Right lobe of liver (tissue), 4 donors: ENCODE data around the gene XPR1.

Source experiments
- POLR2A ChIP-seq: fragments of 450-650 bp; IDR thresholded peaks from one replicate; pipeline ENCODE4 v1.6.1; 2017; ENCODE audit warnings: antibody characterized with exemption, mild to moderate bottlenecking
- TF ChIP-seq, protein P1 (sequence below), 4 donors: fragments of 200-600 bp in 3 of 4; fragments of 450-650 bp in 1 of 4; IDR thresholded peaks; one replicate each; pipeline versions ENCODE4 v1.5.1 to v1.8.0; 2016 to 2022; ENCODE audit warnings: antibody characterized with exemption in 4 of 4, mild to moderate bottlenecking in 2 of 4
- donor health status: DM: no; HTN: no; CAD: no.
- donor health status: DM: no; HTN: no; CAD: no.
- donor health status: DM: no; HTN: yes; CAD: no.

GRCh38 chr1:180765151-180765550 lies 133.3 kb downstream of the XPR1 start:
- TF ChIP-seq, protein P1, sequence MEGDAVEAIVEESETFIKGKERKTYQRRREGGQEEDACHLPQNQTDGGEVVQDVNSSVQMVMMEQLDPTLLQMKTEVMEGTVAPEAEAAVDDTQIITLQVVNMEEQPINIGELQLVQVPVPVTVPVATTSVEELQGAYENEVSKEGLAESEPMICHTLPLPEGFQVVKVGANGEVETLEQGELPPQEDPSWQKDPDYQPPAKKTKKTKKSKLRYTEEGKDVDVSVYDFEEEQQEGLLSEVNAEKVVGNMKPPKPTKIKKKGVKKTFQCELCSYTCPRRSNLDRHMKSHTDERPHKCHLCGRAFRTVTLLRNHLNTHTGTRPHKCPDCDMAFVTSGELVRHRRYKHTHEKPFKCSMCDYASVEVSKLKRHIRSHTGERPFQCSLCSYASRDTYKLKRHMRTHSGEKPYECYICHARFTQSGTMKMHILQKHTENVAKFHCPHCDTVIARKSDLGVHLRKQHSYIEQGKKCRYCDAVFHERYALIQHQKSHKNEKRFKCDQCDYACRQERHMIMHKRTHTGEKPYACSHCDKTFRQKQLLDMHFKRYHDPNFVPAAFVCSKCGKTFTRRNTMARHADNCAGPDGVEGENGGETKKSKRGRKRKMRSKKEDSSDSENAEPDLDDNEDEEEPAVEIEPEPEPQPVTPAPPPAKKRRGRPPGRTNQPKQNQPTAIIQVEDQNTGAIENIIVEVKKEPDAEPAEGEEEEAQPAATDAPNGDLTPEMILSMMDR (IDR thresholded peaks at IDR 0.05), result no peak
- TF ChIP-seq POLR2A, result no peak
